Thoracic aorta endothelial cell (primary cell): ENCODE data around the gene ZNF577. TPM values are rescaled to one million over a fixed set of nuclear protein-coding genes. Genes with fewer than 3 reads are reported as not detected.

Source experiments
- total RNA-seq: library from RNA; depleted of rRNA; stranded (reverse); fragments of >200 nt; gene quantifications from 2 replicates; pipeline ENCODE4 v1.2.3, GENCODE V29; 2012

ZNF577 gene
- total RNA-seq = 4.8 and 7.4 TPM in 2 replicates

DNA sequence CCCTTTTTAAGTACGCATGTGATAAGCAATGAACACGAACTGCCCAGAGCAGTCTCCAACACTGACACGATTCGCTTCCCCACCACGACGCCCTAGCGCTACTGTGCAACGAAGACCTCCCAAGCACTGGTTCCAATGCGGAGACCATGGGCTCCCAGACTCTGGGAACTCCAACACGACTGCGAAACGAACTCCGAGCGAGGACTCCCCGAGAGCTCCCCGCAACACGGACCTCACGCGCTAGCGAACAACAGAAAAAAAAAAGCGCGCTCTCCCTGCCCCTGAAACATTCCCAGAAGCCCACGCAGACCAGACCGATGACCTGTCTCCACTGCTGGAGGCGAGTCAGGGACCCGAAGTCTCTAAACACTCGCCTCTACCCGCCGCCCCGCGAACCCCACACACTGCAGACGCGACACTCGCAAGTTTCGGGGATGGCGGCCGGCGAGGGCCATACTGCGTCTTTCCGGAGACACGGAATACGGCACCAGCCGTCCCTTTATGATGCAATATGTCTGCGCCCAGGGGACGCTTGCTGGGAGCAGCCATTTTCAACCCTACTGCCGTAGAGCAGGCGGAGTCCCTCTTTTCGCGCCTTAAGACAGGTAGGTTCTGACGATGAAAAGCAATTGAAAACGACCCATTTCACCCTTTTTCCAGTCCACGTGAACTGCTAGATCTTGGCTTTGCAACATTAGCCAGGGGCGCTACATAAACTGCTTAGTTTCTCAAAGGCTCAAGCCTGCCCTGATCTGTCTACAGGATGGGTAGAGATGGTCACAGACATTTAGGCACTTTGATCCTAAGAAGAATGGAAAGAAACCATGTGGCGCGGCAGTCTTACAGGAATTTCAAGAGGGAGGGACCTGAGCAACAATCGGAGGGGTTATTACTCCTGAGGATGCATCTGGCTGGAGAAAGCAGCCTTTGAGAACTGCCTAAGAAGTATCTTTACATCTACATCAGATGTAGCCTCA lies at the start of gene ZNF577:
ZNF577 (minus strand) TSS at position 430 of the 977 bp plus-strand sequence. CDS start 7,569 bp downstream, outside the sequence.

DNA sequence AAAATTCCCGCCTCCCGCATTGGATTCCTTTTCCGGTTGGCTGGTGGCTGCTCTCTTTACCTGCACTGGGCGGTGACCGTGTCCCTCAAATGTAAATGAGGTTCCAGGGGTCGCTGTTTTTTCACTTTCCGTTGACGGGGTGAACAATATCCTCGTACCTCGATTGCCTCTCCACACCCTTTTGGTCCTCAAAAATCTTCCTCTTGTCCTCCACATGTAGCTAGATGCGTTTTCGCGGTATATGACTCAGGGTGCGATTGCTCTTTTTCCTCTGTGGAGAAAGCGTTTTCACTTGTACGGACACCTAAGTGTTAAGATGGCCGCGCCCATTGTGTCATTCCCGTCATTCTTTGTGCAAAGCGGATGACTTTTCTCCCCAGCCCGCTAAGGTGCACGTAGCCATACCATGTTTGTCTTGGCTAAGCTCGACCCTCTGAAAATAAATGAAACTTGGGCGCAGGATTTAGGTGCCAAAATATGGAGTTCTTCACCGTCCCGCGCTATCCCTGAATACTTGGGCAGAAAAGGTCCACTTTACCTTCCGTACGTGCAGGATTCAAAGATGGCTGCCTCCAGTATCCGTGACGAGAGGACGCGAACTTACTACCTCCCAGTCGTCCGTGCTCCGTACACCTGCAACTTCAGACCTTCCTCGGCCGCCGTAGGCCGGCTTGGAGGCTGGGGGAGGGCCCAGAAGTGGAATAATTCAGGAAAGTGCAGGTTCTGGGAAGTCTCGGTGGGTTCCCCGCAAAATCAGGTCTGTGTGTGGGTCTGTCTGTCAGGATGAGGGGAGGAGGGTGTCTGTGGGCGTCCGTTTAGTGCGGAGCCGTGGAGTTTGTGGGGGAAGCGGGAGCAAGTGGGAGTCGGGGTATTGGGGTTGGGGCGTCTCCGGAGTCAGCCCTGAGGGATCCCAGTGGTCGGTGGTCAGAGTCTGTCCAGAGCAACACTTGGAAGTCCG lies 39.3 kb upstream of the ZNF577 start, which contains the start of gene ZNF613:
ZNF613 (plus strand) TSS at position 689 of the 958 bp plus-strand sequence. CDS start 8,749 bp downstream, outside the sequence.

DNA sequence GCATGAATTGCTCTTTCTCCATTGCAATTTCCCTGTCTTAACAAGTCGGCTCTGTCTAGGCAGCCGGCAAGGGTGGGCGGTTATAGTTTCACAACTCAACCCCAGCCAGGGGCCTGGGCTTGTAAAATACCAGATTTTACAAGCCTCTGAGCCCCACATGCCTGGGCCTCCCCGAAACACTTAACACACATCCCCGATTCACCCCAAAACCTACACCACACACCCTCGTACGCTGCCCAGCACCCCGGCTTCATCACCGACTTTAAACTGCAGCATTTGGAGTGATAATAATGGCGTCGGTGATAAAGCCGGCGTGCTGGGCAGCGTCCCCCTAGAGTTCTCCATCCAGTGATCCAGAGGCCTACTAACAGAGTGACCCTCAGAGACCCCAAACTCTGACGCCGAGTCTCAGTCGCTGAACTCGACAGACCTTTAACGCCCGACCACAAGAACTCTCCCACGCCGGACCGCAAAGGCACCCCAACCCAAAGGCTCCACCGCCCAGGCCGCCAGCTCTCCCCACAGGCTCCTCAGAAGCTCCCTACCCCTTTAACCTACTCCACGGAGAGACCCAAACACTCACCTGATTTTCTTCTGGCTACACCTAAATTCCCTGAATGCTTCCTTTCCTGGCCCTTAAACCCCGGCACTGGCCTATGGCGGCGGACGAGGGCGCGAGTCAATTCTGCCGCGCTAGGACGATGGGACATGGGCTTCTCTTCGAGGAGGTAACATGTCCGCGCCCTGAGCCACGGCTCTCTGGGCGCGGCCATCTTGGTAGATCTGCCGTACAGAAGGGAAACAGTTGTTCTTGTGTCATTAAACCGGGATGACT lies 16.8 kb upstream of the ZNF577 start, which contains the start of gene ZNF649:
ZNF649 (minus strand) TSS at position 687 of the 835 bp plus-strand sequence. CDS start 4,910 bp downstream, outside the sequence.

Other genes starting within 250 kb of the ZNF577 start
- gene SIGLEC14, start 241.1 kb downstream of the ZNF577 start, total RNA-seq = 0.14 TPM in 1 of 2 replicates, not detected in the other
- 7.0 and 8.0 TPM in 2 replicates for gene SPACA6, start 194.6 kb downstream of the ZNF577 start, total RNA-seq
- gene HAS1, start 164.0 kb downstream of the ZNF577 start, total RNA-seq = not detected in 2 replicates
- not detected in 2 replicates for gene FPR1, start 136.1 kb downstream of the ZNF577 start, total RNA-seq
- gene FPR2, start 126.8 kb downstream of the ZNF577 start, total RNA-seq = not detected in 2 replicates
- not detected in 2 replicates for gene FPR3, start 92.8 kb downstream of the ZNF577 start, total RNA-seq
- gene ZNF649, start 17.1 kb upstream of the ZNF577 start, total RNA-seq = 9.0 and 10.4 TPM in 2 replicates
- gene ZNF613, start 39.5 kb upstream of the ZNF577 start, total RNA-seq = 4.9 and 5.5 TPM in 2 replicates
- 6.3 and 8.5 TPM in 2 replicates for gene ZNF350, start 98.9 kb upstream of the ZNF577 start, total RNA-seq
- 7.6 and 8.9 TPM in 2 replicates for gene ZNF615, start 120.3 kb upstream of the ZNF577 start, total RNA-seq
- gene ZNF614, start 140.4 kb upstream of the ZNF577 start, total RNA-seq = 14.4 and 14.6 TPM in 2 replicates
- 8.5 and 9.8 TPM in 2 replicates for gene ZNF432, start 160.9 kb upstream of the ZNF577 start, total RNA-seq
- 20.4 and 27.9 TPM in 2 replicates for gene ZNF841, start 207.8 kb upstream of the ZNF577 start, total RNA-seq